ENCODE measurements around the gene TBX4. TPM values are rescaled to one million over a fixed set of nuclear protein-coding genes. Genes with fewer than 3 reads are reported as not detected.

The TBX4 gene
- total RNA-seq, 4 donors from 2014 or later = not detected

DNA sequence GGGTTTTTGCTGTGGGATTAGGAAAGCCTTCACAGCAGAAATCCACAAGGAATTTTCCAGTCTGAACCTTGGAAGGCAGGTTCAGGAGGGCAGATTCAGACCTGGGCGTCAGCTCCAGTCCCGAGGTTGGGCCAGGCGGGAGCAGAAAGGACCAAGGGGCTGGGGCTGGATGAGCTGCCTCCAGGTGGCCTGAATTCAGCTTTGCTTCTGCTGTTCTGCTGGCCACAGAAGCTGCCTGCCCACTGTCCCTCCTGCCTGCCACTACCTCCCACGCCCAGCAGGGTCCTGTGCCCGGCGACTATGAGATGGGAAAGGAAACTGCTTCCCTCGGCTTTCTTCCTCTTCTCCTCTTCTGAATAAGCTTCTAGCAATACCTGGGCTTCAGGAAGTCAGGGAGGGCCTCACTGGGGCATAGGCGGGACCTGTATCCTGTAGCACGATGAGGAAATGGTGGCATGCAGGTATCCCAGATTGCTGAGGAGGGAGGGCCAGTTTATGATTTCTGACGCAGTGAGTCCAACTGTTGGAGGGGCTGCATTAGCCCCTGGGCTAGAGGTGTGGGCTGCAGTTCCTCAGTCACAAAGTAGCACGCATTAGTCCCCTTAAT lies 18.4 kb downstream of the TBX4 start:
- H3K4me1 ChIP-seq = no peaks in the 10 kb centered on the region
- H3K36me3 ChIP-seq = no peaks in the 10 kb centered on the region
- H3K4me3 ChIP-seq = no peak overlapping the region
- no peaks in the 10 kb centered on the region for H3K9me3 ChIP-seq
- TF ChIP-seq POLR2A (IDR thresholded peaks at IDR 0.05) = no peak
- no peak for TF ChIP-seq CTCF (IDR thresholded peaks at IDR 0.05)
- H3K27ac ChIP-seq = no peak overlapping the region
- no peaks in the 10 kb centered on the region for H3K27me3 ChIP-seq
- peak in 2 of 3 donors; percentile 43 to 47 for DNase-seq

GRCh38 chr17:61474235-61474927 lies 22.2 kb downstream of the TBX4 start:
- Histone ChIP-seq H3K27me3 (no peaks in the 10 kb centered on the region), H3K4me3 (no peak overlapping the region), H3K9me3 (no peaks in the 10 kb centered on the region), H3K27ac (no peak overlapping the region), H3K4me1 (no peaks in the 10 kb centered on the region), H3K36me3 (no peaks in the 10 kb centered on the region)
- peak in 1 of 3 donors; percentile 2 for DNase-seq
- TF ChIP-seq CTCF (IDR thresholded peaks at IDR 0.05) (no peak), POLR2A (IDR thresholded peaks at IDR 0.05) (no peak)

DNA sequence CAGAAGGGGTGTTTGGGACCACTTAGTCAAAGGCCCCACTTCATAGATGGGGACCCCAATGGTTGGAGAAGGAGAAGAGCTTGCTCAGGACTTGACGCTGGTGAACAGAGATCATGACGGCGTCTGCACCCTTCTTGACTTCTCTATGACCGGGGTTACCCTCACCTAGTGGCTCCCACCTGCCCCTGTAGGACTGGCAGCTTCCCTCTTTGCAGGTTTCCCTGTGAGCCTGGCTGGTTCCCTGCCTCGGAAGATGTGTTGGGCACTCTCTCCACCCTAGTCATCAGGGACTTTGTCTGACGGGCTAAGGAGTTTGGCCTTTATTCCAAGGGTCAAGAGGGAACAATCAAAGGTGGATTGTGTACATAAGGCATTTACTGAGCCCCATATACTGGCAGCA lies 22.7 kb downstream of the TBX4 start:
- TF ChIP-seq POLR2A (IDR thresholded peaks at IDR 0.05) = no peak
- Histone ChIP-seq H3K36me3 (no peaks in the 10 kb centered on the region), H3K27ac (no peak overlapping the region), H3K9me3 (no peaks in the 10 kb centered on the region), H3K27me3 (no peaks in the 10 kb centered on the region), H3K4me3 (no peak overlapping the region), H3K4me1 (no peaks in the 10 kb centered on the region)
- peak in 1 of 3 donors; percentile 1 for DNase-seq

DNA sequence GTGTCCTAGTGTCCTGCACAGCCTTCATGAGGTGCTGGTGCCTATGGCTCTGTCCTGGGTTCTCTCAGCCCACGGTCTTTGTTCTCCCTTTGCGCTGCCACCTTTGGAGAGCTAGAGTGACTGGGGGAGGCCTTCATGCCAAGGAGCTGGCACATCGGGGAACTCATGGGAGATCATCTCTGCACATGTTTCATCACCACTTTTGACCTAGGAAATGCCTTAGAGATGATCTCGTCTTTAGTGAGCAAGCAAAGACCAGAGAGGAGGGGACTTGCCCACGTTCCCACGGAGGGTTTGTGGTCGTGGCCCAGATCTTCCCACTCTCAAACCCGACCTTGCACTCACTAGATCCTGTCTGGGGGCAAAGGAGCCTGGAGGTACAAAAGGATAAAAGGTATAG lies 23.5 kb downstream of the TBX4 start:
- Histone ChIP-seq H3K36me3 (no peaks in the 10 kb centered on the region), H3K27me3 (no peaks in the 10 kb centered on the region), H3K27ac (no peak overlapping the region), H3K9me3 (no peaks in the 10 kb centered on the region), H3K4me1 (no peaks in the 10 kb centered on the region), H3K4me3 (no peak overlapping the region)
- TF ChIP-seq POLR2A (IDR thresholded peaks at IDR 0.05) (no peak), CTCF (IDR thresholded peaks at IDR 0.05) (no peak)
- peak in 2 of 3 donors; percentile 19 to 22 for DNase-seq

- Histone ChIP-seq H3K27me3 (no peaks in the 10 kb centered on the region), H3K4me1 (no peaks in the 10 kb centered on the region), H3K4me3 (no peak overlapping the region), H3K9me3 (no peaks in the 10 kb centered on the region), H3K27ac (no peak overlapping the region), H3K36me3 (no peaks in the 10 kb centered on the region)
- TF ChIP-seq CTCF (IDR thresholded peaks at IDR 0.05) (no peak), POLR2A (IDR thresholded peaks at IDR 0.05) (no peak)
- peak in 2 of 3 donors; percentile 37 to 41 for DNase-seq
Observed at GRCh38 chr17:61476476-61477203, 24.4 kb downstream of the TBX4 start.

Measured in Peyer's patch (tissue), 4 donors.